Heart right ventricle (tissue), 16 donors: Measurements from ENCODE around the gene TUBB4A. TPM values are rescaled to one million over a fixed set of nuclear protein-coding genes. Genes with fewer than 3 reads are reported as not detected.
A peak's percentile ranks its signal among the peaks of the same experiment; 100 is the strongest.

Experiments used
- ATAC-seq, 8 donors: fragments of 200-7000 bp; cut with Tn5 transposase; one replicate each; pipeline ENCODE4 v1.9.1; 2020; ENCODE audit warnings: mild to moderate bottlenecking in 8 of 8, moderate library complexity in 8 of 8, moderate number of reproducible peaks in 1 of 8
- DNase-seq, 2 donors: peaks; one replicate each; pipeline ENCODE4 v3.0.0-alpha.2; 2020
- H3K27ac ChIP-seq, 10 donors: fragments of 200-600 bp; sonication (generic) in 2 of 10; one replicate each; pipeline versions ENCODE4 v1.5.0 to v1.8.0; 2020 to 2022; ENCODE audit warnings: mild to moderate bottlenecking in 3 of 10
- H3K27me3 ChIP-seq, 7 donors: fragments of 200-600 bp; one replicate each; pipeline ENCODE4 v1.8.0; 2021 to 2022; ENCODE audit warnings: mild to moderate bottlenecking in 2 of 7
- H3K36me3 ChIP-seq, 9 donors: fragments of 200-600 bp; sonication (generic) in 1 of 9; one replicate each; pipeline versions ENCODE4 v1.5.0 to v1.8.0; 2020 to 2022; ENCODE audit warnings: mild to moderate bottlenecking in 2 of 9
- H3K4me1 ChIP-seq, 9 donors: fragments of 200-600 bp; sonication (generic) in 1 of 9; one replicate each; pipeline versions ENCODE4 v1.5.0 to v1.8.0; 2020 to 2022; ENCODE audit warnings: mild to moderate bottlenecking in 4 of 9
- H3K4me3 ChIP-seq, 10 donors: fragments of 200-600 bp; sonication (generic) in 2 of 10; one replicate each; pipeline versions ENCODE4 v1.5.0 to v1.8.0; 2020 to 2022; ENCODE audit warnings: mild to moderate bottlenecking in 7 of 10, moderate library complexity in 2 of 10
- H3K9me3 ChIP-seq, 11 donors: fragments of 200-600 bp in 10 of 11; sonication (generic) in 2 of 11; one replicate each; pipeline versions ENCODE4 v1.5.0 to v1.8.0; 2013 to 2022; ENCODE audit warnings: mild to moderate bottlenecking in 2 of 11, control low read depth in 1 of 11, moderate library complexity in 1 of 11
- CTCF ChIP-seq, 9 donors: fragments of 200-600 bp; sonication (generic) in 2 of 9; IDR thresholded peaks; one replicate each; pipeline versions ENCODE4 v1.5.0 to v1.8.0; 2021 to 2022; ENCODE audit warnings: antibody characterized with exemption in 9 of 9, mild to moderate bottlenecking in 5 of 9, moderate library complexity in 1 of 9
- WGBS, 2 donors: extraction: QIAGEN DNeasy Blood & Tissue Kit; methylation state at CpG; one replicate each; pipeline ENCODE4 v1.1.7; 2013; ENCODE audit warnings: inconsistent platforms in 1 of 2; 5-methylcytosine and 5-hydroxymethylcytosine counted together
- intact Hi-C, 10 donors: fragments of 100-400 bp; cut with DNase I; formaldehyde crosslinking; loops; one replicate each; pipeline versions ENCODE4 v1.11.1 to v1.14.2; 2022
- polyA plus RNA-seq, 2 donors: library from polyadenylated mRNA; stranded (reverse); fragments of 200-250 nt; gene quantifications; one replicate each; pipeline ENCODE4 v1.2.3, GENCODE V29; 2013
- total RNA-seq, 10 donors: library from RNA; stranded (reverse); fragmentation: NEBNext Ultra II Directional in 3 of 10; extraction: Animal tissue kit (Norgen Biotek cat#: 25700) in 3 of 10; gene quantifications; one replicate each; pipeline versions ENCODE4 v1.2.1 to v1.2.4, GENCODE V29; 2021 to 2023
- donor health status: Arrhythmogenic right ventricular cardiomyopathy.
- donor health status: ischemic (EF 13 %, LVEDD 7.1; RV severe dilation, severe dysfunction).
- donor health status: healthy with polysubstance abuse.
- donor health status: DM: no; HTN: yes; CAD: no.
- donor health status: DM: no; HTN: no; CAD: no.
- donor health status: ischemic (EF 25% LVEDD 6.9; RV normal size, moderate dysfunction).
- donor health status: ischemic (EF 25% LVEDD 5.7; RV mildly dilated, moderate dysfunction).
- donor health status: healthy.
- donor health status: DM: yes; HTN: yes; CAD: no.
- donor health status: Ischemic cardiomyopathy.
- donor health status: ischemic (EF 35%, LVEDD 5.7; RV mildly dilated, moderate dysfunction).
- donor health status: nonischemic (EF 11% LVEDD 7.7; RV severe dilation, severe dysfunction).
- donor health status: DM: yes; HTN: yes; CAD: no.
- donor health status: PGD.
- donor health status: ischemic (EF 29% LVEDD 5.4; RV normal size, mild dysfunction).
- donor health status: nonischemic (EF 23%, LVEDD 6.1; RV moderate dilation, normal function).

Gene TUBB4A
- total and polyA plus RNA-seq, 12 donors = 0.19 to 6.6 (median 0.81) TPM

DNA sequence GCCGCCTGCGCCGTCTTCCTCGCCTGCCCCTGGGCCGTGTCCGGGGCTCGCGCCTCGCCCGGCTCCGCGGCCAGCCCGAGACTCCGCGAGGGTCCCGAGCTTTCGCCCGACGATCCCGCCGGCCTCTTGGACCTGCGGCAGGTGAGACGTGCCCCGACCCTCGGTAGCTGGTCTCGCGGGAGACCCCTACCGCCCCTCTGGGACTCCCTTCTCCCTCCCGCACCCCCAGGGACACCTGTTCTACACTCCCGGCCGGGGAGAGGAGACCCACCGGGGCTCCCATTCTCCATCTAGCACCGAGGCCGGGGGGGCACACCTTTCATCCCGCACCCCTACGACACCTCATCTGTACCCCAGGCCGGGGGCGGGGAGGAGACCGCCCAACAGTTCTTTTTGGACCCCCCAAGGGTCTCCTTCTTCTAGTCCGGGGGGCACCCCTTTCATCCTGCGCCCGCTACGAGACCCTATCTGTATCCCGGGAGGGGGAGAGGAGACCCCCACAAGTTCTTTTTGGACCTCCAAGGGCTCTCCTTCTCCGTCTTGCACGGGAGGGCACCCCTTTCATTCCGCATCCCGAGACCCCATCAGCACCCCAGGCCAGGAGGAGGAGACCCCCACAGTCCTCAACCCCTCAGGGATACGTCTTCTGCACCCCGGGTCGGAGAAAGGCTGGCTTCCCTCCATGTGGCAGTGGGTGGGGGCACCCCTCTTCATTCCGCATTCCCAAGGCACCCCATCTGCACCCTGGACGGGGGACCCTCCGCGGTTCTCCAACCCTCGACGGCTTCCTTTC, 29.2 kb upstream of the TUBB4A start:
- no peaks in the 10 kb centered on the region for H3K36me3 ChIP-seq
- H3K27me3 ChIP-seq = peaks cover 0 to 45% (median 25%) of the 10 kb centered on the region in 7 donors
- H3K4me1 ChIP-seq = peaks cover 6 to 51% (median 26%) of the 10 kb centered on the region in 9 donors
- peak overlapping the region; percentile 19 to 65 (median 56) for H3K4me3 ChIP-seq
- intact Hi-C loops = no loop called here
- 9 to 10% methylated on average over 56 to 57 of the region's 57 CpGs for WGBS, 2 donors
- DNase-seq (no peak), ATAC-seq (peak in 1 of 8 donors; percentile 65)
- H3K9me3 ChIP-seq = peaks cover 0 to 3% (median 0%) of the 10 kb centered on the region in 11 donors
- TF ChIP-seq CTCF (IDR thresholded peaks at IDR 0.05) = no peak
- peak overlapping the region in 9 of 10 donors; percentile 12 to 84 (median 39) for H3K27ac ChIP-seq

DNA sequence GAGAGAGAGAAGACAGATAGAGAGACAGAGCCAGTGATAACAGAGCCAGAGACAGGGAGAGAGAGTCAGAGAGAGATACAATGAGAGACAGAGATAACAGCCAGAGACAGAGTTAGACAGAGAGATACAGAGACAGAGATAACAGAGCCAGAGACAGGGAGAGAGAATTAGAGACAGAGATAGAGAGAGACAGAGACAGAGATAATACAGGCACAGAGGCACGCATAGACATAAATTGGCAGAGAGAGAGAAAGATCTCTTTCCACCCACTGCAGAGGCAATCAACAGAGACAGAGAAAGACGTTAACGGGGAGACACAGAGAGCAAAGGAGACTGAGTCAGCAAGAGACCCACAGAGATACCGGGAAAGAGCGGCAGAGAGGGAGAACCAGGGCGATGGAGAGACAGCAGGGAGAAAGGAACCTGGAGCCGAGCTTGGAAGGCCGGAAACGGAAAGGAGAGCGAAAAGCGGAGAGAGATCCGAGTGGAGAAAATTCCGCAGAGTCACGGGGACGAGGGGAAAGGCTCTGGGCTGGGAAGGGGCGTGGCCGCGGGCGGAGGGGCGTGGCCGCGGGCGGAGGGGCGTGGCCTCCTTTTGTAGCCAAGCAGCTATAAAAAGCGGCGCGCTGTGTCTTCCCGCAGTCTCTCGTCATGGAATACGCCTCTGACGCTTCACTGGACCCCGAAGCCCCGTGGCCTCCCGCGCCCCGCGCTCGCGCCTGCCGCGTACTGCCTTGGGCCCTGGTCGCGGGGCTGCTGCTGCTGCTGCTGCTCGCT, 28.5 kb upstream of the TUBB4A start, which contains the start of gene TNFSF9:
Gene TNFSF9, plus strand, starts transcription at position 641 of the 777 bp plus-strand sequence. Its CDS starts 11 bp downstream, at position 652.
- H3K36me3 ChIP-seq = no peaks in the 10 kb centered on the region
- H3K9me3 ChIP-seq = no peaks in the 10 kb centered on the region
- 0 to 1% methylated on average over 43 to 44 of the region's 44 CpGs for WGBS, 2 donors
- DNase-seq (peak; percentile 84 to 90), ATAC-seq (peak; percentile 89 to 95 (median 92))
- H3K4me1 ChIP-seq = peaks cover 6 to 47% (median 26%) of the 10 kb centered on the region in 9 donors
- intact Hi-C loops = no loop called here
- TF ChIP-seq CTCF (IDR thresholded peaks at IDR 0.05) = no peak
- peaks cover 0 to 41% (median 25%) of the 10 kb centered on the region in 7 donors for H3K27me3 ChIP-seq
- peak within 1 kb of the TSS in 9 of 10 donors; percentile 12 to 84 (median 47) for H3K27ac ChIP-seq
- peak within 1 kb of the TSS; percentile 19 to 65 (median 56) for H3K4me3 ChIP-seq

DNA sequence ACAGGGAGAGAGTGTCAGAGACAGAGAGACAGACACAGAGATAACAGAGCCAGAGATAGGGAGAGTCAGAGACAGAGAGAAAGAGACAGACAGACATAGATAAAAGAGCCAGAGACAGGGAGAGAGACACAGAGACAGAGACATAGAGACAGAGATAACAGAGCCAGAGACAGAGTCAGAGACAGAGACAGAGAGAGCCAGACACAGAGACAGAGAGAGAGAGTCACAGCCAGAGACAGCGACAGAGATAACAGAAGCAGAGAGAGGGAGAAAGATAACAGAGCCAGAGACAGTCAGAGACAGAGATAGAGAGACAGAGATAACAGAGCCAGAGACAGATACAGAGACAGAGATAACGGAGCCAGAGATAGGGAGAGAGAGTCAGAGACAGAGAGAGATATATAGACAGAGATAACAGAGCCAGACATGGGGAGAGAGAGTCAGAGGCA, 27.9 kb upstream of the TUBB4A start:
- intact Hi-C loops = no loop called here
- WGBS, 2 donors = 55 to 60% methylated on average over 2 of the region's 2 CpGs
- no peak for ATAC-seq
- Histone ChIP-seq H3K4me1 (peaks cover 6 to 47% (median 26%) of the 10 kb centered on the region in 9 donors), H3K36me3 (no peaks in the 10 kb centered on the region), H3K4me3 (peak overlapping the region in 8 of 10 donors; percentile 48 to 65 (median 58)), H3K27ac (peak overlapping the region in 3 of 10 donors; percentile 46 to 84 (median 50)), H3K9me3 (no peaks in the 10 kb centered on the region), H3K27me3 (peaks cover 0 to 37% (median 22%) of the 10 kb centered on the region in 7 donors)
- no peak for TF ChIP-seq CTCF (IDR thresholded peaks at IDR 0.05)
- DNase-seq = no peak

- 52% methylated on average over 2 of the region's 2 CpGs for WGBS, 2 donors
- intact Hi-C loops = no loop called here
- peak overlapping the region in 1 of 10 donors; percentile 53 for H3K27ac ChIP-seq
Measured at GRCh38 chr19:6529351-6529750, 27.2 kb upstream of the TUBB4A start.

More at GRCh38 chr19:6529351-6529750, 27.2 kb upstream of the TUBB4A start:
- H3K9me3 ChIP-seq = no peaks in the 10 kb centered on the region
- DNase-seq (no peak), ATAC-seq (no peak)
- no peaks in the 10 kb centered on the region for H3K36me3 ChIP-seq
- H3K27me3 ChIP-seq = peaks cover 0 to 31% (median 17%) of the 10 kb centered on the region in 7 donors
- no peak for TF ChIP-seq CTCF (IDR thresholded peaks at IDR 0.05)
- H3K4me1 ChIP-seq = peaks cover 6 to 51% (median 32%) of the 10 kb centered on the region in 9 donors
- H3K4me3 ChIP-seq = no peak overlapping the region
